NCI-H1105 treated with DMSO at 0.1 percent for 48 hours (cell line): ENCODE data around the gene PCDHA8.
"Not testable (repeated sequence)": the region's sequence is repeated elsewhere in the genome, so short reads cannot be mapped to it uniquely, and the experiment has no call there.

ENCODE experiments used
- DNase-seq: peaks from one replicate; lab custom pipeline; 2025; lab: John Stamatoyannopoulos, UW

Gene PCDHA8

GRCh38 chr5:140840978-140841962 is at the start of gene PCDHA8:
Gene PCDHA8 (plus strand): TSS chr5:140841187. CDS start chr5:140841322, 135 bp downstream.
- no peak for DNase-seq

- DNase-seq, result no peak
These were observed 46.3 kb upstream of the PCDHA8 start, which contains the start of gene PCDHA2 for GRCh38 chr5:140794595-140795258. Gene PCDHA2 (plus strand): TSS chr5:140794852.

GRCh38 chr5:140795259-140795641 is 45.7 kb upstream of the PCDHA8 start:
- no peak for DNase-seq

GRCh38 chr5:140796072-140796717 is 44.8 kb upstream of the PCDHA8 start:
- DNase-seq, result not testable (repeated sequence)

- no peak for DNase-seq
These were observed 44.3 kb upstream of the PCDHA8 start for GRCh38 chr5:140796718-140797095.

GRCh38 chr5:140800816-140801493 is 40.0 kb upstream of the PCDHA8 start, which contains the start of gene PCDHA3:
Gene PCDHA3 (plus strand): TSS chr5:140801057.
- DNase-seq, result peak; percentile 72

GRCh38 chr5:140801494-140801841 is 39.5 kb upstream of the PCDHA8 start:
- DNase-seq, result peak; percentile 68

GRCh38 chr5:140802381-140802780 is 38.6 kb upstream of the PCDHA8 start:
- DNase-seq, result not testable (repeated sequence)

- no peak for DNase-seq
These were observed 38.2 kb upstream of the PCDHA8 start for GRCh38 chr5:140802781-140803271.

GRCh38 chr5:140806834-140807775 is 33.9 kb upstream of the PCDHA8 start, which contains the start of gene PCDHA4:
Gene PCDHA4 (plus strand): TSS chr5:140807068.
- no peak for DNase-seq

- DNase-seq, result not testable (repeated sequence)
These were observed 32.6 kb upstream of the PCDHA8 start for GRCh38 chr5:140808241-140808888.

- no peak for DNase-seq
These were observed 32.1 kb upstream of the PCDHA8 start for GRCh38 chr5:140808889-140809291.

- DNase-seq, result no peak
These were observed 19.4 kb upstream of the PCDHA8 start, which contains the start of gene PCDHA5 for GRCh38 chr5:140821375-140822280. Gene PCDHA5 (plus strand): TSS chr5:140821613.

- no peak for DNase-seq
These were observed 18.7 kb upstream of the PCDHA8 start for GRCh38 chr5:140822281-140822629.

GRCh38 chr5:140822969-140823368 is 18.0 kb upstream of the PCDHA8 start:
- not testable (repeated sequence) for DNase-seq

- DNase-seq, result no peak
These were observed 17.5 kb upstream of the PCDHA8 start for GRCh38 chr5:140823475-140823874.

- DNase-seq, result no peak
These were observed 13.2 kb upstream of the PCDHA8 start, which contains the start of gene PCDHA6 for GRCh38 chr5:140827704-140828361. Gene PCDHA6 (plus strand): TSS chr5:140827960. CDS start chr5:140828092, 132 bp downstream.

GRCh38 chr5:140828362-140828737 is 12.6 kb upstream of the PCDHA8 start:
- no peak for DNase-seq
